ENCODE measurements around the gene TACC3.

TACC3 gene

GRCh38 chr4:1746265-1746691 lies 25.0 kb downstream of the TACC3 start (continued):
- TF ChIP-seq ZNF792 (tag by site-specific recombination; IDR thresholded peaks at IDR 0.05) (no peak), PRDM2 (tag by site-specific recombination; IDR thresholded peaks at IDR 0.05; ENCODE audit: borderline replicate concordance) (no peak), ZNF660 (tag by site-specific recombination; IDR thresholded peaks at IDR 0.05) (no peak), ZNF561 (tag by site-specific recombination; IDR thresholded peaks at IDR 0.05; ENCODE audit: borderline replicate concordance) (peak; percentile 84), ZNF24 (tag by site-specific recombination; IDR thresholded peaks at IDR 0.05) (no peak), ZNF324 (tag by site-specific recombination; IDR thresholded peaks at IDR 0.05) (no peak), ZBTB17 (tag by site-specific recombination; IDR thresholded peaks at IDR 0.05) (no peak), ZBTB1 (tag by site-specific recombination; IDR thresholded peaks at IDR 0.05) (no peak), ZNF658 (tag by site-specific recombination; IDR thresholded peaks at IDR 0.05) (no peak), ZNF354C (tag by site-specific recombination; IDR thresholded peaks at IDR 0.05; ENCODE audit: borderline replicate concordance, low read depth) (no peak), ZNF433 (tag by site-specific recombination; IDR thresholded peaks at IDR 0.05; ENCODE audit: low read depth) (no peak), KLF8 (tag by site-specific recombination; IDR thresholded peaks at IDR 0.05) (peak; percentile 35; the same call in 1 of the 2 replicates), ZSCAN5A (tag by site-specific recombination; IDR thresholded peaks at IDR 0.05) (no peak), SCRT2 (tag by site-specific recombination; IDR thresholded peaks at IDR 0.05) (no peak), KLF16 (tag by site-specific recombination; IDR thresholded peaks at IDR 0.05) (no peak), PRDM10 (tag by site-specific recombination; IDR thresholded peaks at IDR 0.05) (no peak), ZNF473 (tag by site-specific recombination; IDR thresholded peaks at IDR 0.05) (no peak), ZBTB21 (tag by site-specific recombination; IDR thresholded peaks at IDR 0.05) (no peak), ZNF223 (tag by site-specific recombination; IDR thresholded peaks at IDR 0.05) (no peak), ZSCAN18 (tag by site-specific recombination; IDR thresholded peaks at IDR 0.05) (no peak), ZBTB26 (tag by site-specific recombination; optimal IDR thresholded peaks at IDR 0.05) (no peak), ZNF266 (tag by site-specific recombination; IDR thresholded peaks at IDR 0.05; ENCODE audit: low read depth) (no peak), BCL11A (tag by site-specific recombination; IDR thresholded peaks at IDR 0.05; ENCODE audit: low read depth) (no peak), ZNF133 (tag by site-specific recombination; IDR thresholded peaks at IDR 0.05) (no peak), ZNF132 (tag by site-specific recombination; IDR thresholded peaks at IDR 0.05; ENCODE audit: borderline replicate concordance) (no peak), ZNF654 (tag by site-specific recombination; IDR thresholded peaks at IDR 0.05; ENCODE audit: low read depth) (0 out of 2 replicates have a peak, but pooled peaks have one; percentile 20), PRDM1 (tag by site-specific recombination; IDR thresholded peaks at IDR 0.05) (no peak), ZNF624 (tag by site-specific recombination; IDR thresholded peaks at IDR 0.05) (no peak), ZNF2 (tag by site-specific recombination; IDR thresholded peaks at IDR 0.05) (peak; percentile 95; the same call in 1 of the 2 replicates)

All from HEK293 (cell line).